HG02981 (cell line): ENCODE measurements around the gene IFI35.
"Not testable (repeated sequence)": the region's sequence is repeated elsewhere in the genome, so short reads cannot be mapped to it uniquely, and the experiment has no call there.

ENCODE experiments used
- ATAC-seq: cut with Tn5 transposase; IDR thresholded peaks from one replicate; pipeline ENCODE4 v1.9.1; 2021; ENCODE audit warnings: mild to moderate bottlenecking, moderate library complexity; ENCODE audit not compliant: unreplicated experiment

IFI35 gene

DNA sequence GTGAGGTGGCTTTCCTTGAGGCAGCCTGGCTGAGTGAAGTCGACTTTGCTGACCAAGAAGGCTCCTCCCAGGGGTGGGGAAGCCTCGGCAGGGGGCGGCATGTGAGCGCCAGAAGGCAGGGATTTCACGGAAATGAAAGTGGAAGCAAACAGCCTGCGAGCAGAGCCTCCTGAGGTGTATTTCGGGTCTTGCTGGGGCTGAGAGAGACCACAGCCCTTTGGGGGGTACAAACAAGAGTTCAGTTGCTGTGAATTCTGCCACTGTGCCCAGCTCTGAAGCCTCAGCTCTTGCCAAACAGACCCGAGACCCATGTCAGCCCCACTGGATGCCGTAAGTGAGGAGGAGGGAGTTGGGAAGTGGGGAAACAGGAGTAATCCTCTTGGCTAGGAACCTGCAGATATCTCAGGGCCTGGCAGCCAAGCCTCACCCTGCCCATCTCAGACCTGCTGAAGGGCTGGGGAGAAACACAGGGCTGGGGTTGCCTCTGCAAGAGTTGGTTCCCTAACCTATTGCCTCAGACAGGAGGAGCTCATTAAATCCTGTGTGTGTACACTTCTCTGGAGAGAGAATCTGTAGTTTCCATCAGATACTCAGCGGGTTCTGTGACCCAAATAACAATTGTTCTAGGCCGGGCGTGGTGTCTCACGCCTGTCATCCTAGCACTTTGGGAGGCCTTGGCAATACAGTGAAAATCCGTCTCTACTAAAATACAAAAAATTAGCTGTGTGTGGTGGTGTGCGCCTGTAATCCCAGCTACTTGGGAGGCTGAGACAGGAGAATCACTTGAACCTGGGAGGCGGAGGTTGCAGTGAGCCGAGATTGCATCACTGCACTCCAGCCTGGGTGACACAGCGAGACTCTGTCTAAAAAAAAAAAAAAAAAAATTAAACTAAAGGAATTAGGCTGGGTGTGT lies at the start of gene IFI35:
TSS of gene IFI35 (plus strand) at position 146 of the 913 bp plus-strand sequence. CDS start at position 310, 164 bp downstream.
- peak; percentile 61 for ATAC-seq

DNA sequence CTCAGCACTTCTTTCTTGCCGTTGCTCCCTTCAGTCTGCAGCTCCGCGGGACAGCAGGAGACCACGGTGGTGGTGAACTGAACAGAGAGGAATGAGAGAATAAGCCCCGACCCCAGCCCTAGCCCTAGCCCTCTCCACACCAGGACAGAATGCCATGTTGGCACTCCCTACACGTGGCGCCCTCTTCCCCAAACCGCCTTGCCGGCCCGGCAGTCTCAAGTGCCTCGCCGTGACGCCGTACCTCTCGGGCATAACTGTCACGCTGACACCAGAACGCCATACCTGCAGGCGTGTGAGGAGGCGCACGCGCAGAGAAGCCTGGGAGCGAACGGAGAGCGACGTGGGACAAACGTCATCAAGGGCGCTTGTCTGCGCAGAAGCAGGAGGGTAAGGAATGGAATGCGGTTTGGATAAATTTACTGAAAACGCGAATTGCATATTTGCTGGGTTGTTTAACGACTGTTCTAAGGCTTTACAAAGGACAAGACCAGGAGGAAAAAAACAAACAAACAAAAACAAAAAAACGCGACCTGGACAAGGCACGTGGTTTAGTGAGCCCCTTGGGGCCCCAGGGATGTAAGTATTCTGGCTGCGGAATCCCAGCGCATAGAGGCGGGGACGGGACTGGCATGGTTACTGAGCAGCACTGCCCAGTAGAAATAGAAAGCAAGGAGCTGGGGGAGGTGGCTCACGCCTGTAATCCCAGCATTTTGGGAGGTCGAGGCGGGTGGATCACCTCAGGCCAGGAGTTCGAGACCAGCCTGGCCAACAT lies 42.2 kb upstream of the IFI35 start, which contains the start of gene AARSD1:
TSS of gene AARSD1 (minus strand) at position 294 of the 772 bp plus-strand sequence. CDS start at position 280, 14 bp downstream.
- ATAC-seq = peak; percentile 63

GRCh38 chr17:42967925-42968324 lies 38.7 kb upstream of the IFI35 start:
- no peak for ATAC-seq

DNA sequence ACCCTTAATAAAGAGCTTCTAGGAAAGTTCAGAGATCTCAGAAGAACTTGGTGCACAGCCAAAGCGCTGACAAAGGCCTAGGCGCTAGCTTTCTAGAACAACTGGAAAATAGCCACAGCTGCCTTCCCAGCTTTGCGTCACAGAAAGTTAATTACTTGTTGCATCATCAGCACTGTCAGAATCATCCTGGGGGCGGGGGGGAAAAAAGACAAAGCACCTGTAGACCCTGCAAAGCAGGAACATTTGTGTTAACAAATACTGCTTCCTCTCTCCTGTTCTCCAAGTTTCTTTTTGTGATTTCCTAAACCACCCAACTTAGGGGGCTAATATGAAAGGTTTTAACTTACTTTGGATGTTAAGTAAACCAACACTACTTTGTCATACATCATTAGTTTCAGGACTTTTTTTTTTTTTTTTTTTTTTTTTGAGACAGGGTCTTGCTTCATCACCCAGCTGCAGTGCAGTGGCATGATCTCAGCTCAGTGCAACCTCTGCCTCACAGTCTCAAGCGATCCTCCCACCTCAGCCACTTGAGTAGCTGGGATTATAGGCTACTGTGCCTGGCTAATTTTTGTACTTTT lies 37.5 kb upstream of the IFI35 start:
- ATAC-seq = no peak

- ATAC-seq = no peak
Observed at GRCh38 chr17:42971589-42971988, 35.0 kb upstream of the IFI35 start.

DNA sequence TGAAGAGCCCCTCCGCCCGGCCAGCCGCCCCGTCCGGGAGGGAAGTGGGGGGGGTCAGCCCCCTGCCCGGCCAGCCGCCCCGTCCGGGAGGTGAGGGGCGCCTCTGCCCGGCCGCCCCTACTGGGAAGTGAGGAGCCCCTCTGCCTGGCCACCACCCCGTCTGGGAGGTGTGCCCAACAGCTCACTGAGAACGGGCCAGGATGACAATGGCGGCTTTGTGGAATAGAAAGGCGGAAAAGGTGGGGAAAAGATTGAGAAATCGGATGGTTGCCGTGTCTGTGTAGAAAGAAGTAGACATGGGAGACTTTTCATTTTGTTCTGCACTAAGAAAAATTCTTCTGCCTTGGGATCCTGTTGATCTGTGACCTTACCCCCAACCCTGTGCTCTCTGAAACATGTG lies 33.3 kb upstream of the IFI35 start:
- ATAC-seq = not testable (repeated sequence)

GRCh38 chr17:42975265-42975664 lies 31.3 kb upstream of the IFI35 start:
- ATAC-seq = no peak

- ATAC-seq = not testable (repeated sequence)
Observed at GRCh38 chr17:42975701-42976100, 30.9 kb upstream of the IFI35 start.

- ATAC-seq = no peak
Observed at GRCh38 chr17:42979511-42980273, 26.9 kb upstream of the IFI35 start, which contains the start of gene PTGES3L. TSS of gene PTGES3L (minus strand) at chr17:42980080. CDS start at chr17:42980053, 27 bp downstream.

DNA sequence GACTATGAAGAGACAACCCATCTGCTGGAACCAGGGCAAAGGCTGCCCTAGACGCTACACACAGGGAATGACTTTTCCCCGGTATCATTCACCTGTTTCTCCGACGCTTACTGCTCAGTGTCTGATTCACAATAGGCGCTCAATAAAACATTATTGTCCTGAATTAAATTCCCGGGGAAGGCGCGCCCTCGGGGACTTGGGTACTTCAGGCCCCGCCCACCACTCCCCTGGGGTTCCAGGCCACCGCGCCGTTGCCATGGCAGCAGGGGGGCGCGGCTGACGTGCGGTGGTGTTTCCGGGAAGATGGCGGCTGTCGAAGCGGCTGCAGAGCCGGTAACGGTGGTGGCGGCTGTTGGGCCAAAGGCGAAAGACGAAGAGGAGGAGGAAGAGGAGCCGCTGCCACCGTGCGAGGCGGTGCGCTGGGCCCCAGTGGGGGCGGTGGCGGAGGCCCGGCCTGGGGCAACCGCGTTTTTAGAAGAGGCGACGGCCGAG lies 26.3 kb upstream of the IFI35 start, which contains the start of gene RUNDC1:
TSS of gene RUNDC1 (plus strand) at position 292 of the 492 bp plus-strand sequence. CDS start at position 304, 12 bp downstream.
- ATAC-seq = peak; percentile 66

DNA sequence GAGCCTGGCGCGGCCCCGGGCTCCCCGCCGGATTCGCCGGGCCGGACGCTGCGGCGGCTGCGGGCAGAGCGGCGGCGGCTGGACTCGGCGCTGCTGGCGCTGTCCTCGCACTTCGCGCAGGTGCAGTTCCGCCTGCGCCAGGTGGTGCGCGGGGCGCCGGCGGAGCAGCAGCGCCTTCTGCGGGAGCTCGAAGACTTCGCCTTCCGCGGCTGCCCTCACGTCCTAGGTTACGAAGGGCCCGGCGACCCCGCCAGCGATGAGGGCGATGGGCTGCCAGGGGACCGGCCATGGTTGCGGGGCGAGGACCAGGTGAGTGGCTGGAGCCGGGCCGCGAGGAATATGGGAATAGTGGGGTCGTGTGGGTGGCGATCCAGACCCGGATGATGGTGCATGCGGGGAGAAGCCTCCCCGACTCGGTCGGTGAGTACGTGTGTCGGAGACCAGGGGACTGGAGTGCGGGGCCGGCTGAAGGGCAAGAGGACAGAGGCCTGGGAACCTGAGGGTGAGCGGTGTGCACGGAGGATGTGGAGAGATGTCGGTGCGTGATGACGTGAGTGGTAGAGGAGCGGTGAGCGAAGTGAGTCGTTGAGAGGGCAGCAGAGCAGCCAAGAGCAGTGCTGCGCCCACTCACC lies 25.7 kb upstream of the IFI35 start:
- ATAC-seq = peak; percentile 38

DNA sequence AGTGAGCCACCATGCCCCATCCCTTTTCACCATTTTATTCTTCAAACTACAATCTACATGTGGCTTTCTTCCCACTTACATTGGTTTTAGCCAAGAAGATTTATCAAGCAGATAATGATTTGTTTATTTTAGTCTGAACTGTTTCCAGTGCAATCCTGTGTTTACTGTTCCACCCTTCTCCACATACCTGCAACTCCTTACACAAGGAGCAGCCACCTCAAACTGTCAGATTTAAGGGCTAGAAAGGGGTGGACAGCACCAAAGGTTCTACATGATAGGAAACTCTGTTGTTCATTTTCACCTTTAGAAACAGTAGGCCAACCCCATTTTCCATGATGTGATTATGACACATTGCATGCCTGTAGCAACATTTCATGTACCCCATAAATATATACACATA lies 24.3 kb upstream of the IFI35 start:
- no peak for ATAC-seq

GRCh38 chr17:42985225-42985624 lies 21.4 kb upstream of the IFI35 start:
- no peak for ATAC-seq

DNA sequence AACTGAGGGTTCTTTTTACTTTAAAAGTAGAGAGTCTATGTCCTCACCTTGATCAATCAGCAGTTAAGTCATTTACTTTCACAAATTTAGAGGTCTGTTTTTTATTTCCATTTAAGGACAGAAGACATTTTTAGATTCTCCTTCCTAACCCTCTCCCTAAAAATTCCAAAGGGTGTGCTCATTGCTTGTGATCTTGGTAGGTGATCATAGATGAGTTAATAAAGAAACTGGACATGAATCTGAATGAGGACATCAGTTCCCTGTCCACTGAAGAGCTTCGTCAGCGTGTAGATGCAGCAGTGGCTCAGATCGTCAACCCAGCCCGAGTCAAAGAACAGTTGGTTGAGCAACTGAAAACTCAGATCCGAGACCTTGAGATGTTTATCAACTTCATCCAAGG lies 17.4 kb upstream of the IFI35 start:
- ATAC-seq = no peak

DNA sequence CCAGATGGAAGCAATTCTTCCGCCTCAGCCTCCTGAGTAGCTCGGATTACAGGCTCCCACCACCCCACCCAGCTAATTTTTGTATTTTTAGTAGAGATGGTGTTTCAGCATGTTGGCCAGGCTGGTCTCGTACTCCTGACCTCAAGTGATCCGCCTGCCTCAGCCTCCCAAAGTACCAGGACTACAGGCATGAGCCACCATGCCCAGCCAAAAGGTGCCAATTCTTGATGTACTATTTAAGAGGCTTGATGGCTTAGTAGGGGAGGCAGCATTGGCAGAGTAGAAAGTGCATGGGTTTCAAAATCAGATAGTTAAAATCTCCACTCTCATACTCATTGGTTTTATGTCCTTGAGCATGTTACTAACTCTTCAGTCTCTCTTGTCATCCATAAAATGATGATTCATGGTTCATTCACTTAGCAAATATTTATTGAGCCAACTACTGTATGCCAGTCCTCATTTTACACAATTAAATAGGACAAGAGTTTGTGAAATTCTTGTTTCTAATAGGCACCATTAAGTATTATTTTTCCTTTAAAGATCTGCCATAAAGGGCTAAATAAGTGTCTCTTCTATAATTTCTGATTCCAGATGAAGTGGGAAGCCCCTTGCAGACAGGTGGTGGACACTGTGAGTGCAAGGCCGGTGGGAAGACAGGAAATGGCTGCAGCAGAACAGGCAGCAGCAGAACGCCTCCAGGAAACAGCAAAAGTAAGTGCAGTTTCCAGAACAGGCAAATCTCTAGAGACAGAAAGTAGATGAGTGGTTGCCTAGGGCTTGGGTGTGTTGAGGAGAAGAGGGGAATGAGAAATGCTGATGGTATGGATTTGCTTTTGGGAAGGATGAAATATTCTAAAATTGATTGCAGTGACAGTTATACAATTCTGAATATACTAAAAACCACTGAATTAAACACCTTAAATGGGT lies 16.6 kb upstream of the IFI35 start:
- ATAC-seq = no peak

- no peak for ATAC-seq
Observed at GRCh38 chr17:42991471-42991870, 15.1 kb upstream of the IFI35 start.

DNA sequence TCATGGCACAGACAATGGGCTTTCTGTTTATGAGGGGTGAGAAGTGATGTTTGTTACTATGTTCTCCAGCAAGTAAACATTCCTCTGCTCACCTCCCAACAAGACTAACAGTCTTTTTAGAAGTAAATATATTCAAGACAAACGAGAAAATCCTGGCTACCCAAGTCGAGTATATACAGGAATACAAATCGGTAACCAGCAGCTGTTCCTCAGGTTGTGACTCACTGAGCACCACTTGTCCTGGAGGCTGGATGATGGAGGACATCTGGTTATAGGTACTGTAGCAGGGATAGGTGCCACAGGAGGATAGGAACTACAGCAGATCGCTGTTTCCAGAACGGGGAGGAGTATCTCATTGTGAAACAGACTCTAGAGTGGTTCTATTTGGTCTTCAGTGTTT lies 13.7 kb upstream of the IFI35 start:
- ATAC-seq = no peak

DNA sequence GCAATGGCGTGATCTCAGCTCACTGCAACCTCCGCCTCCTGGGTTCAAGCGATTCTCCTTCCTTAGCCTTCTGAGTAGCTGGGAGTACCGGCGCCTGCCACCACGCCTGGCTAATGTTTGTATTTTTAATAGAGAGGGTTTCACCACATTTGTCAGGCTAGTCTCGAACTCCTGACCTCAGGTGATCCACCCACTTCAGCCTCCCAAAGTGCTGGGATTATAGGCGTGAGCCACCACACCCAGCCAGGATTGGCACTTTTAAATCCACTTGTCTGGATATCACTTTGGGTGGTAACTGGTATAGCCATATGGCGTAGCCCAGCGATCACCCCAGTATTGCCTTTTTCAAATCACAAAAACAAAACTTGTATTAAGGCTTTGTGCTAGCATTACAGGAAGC lies 12.7 kb upstream of the IFI35 start:
- not testable (repeated sequence) for ATAC-seq
